SKM-1 treated with dmso at 0.1 percent for 144 hours (cell line): ENCODE measurements around the gene RAMACL.

Experiments
- DNase-seq: peaks from one replicate; lab custom pipeline; 2025; ENCODE audit not compliant: unreplicated experiment; lab: John Stamatoyannopoulos, UW

The RAMACL gene

GRCh38 chr6:166534658-166535406, 51.6 kb downstream of the RAMACL start:
- no peak for DNase-seq

GRCh38 chr6:166533205-166533824, 53.2 kb downstream of the RAMACL start:
- DNase-seq: no peak
